ENCODE measurements around the gene KRTAP20-3. TPM values are rescaled to one million over a fixed set of nuclear protein-coding genes. Genes with fewer than 3 reads are reported as not detected.

KRTAP20-3 gene
- total RNA-seq, 2 experiments from 2014 or later = not detected

GRCh38 chr21:30638686-30639085 is 4.0 kb upstream of the KRTAP20-3 start:
- ChIA-PET CTCF (no interaction called here), POLR2A (no interaction called here)
- Mint-ChIP-seq H3K4me3 (no peak overlapping the region), H3K9me3 (peaks cover 7% of the 10 kb centered on the region), H3K27ac (no peak overlapping the region), H3K4me1 (ENCODE audit: low read depth) (no peaks in the 10 kb centered on the region), H3K36me3 (ENCODE audit: low read depth) (no peaks in the 10 kb centered on the region), H3K27me3 (no peaks in the 10 kb centered on the region)
- ATAC-seq (ENCODE audit: poor library complexity) = no peak
- TF ChIP-seq CTCF (IDR thresholded peaks at IDR 0.05) = no peak
- no peak for DNase-seq
- no peak overlapping the region for H3K27ac ChIP-seq (ENCODE audit: low read depth in 1 of 2, low read length in 2 of 2)
- peaks cover 0 to 4% of the 10 kb centered on the region in 2 experiments for H3K9me3 ChIP-seq (ENCODE audit: control insufficient read depth in 1 of 2, insufficient read depth in 1 of 2, low read length in 2 of 2)
- no peaks in the 10 kb centered on the region for H3K27me3 ChIP-seq (ENCODE audit: control insufficient read depth in 1 of 2, insufficient read depth in 2 of 2, low read length in 2 of 2)
- H3K4me1 ChIP-seq (ENCODE audit: insufficient read depth, low read length) = no peaks in the 10 kb centered on the region
- H3K36me3 ChIP-seq (ENCODE audit: insufficient read depth, low read length) = no peaks in the 10 kb centered on the region
- H3K4me3 ChIP-seq (ENCODE audit: low read length) = no peak overlapping the region
- intact Hi-C loops (cut with DNase I, micrococcal nuclease) = no loop called here

GRCh38 chr21:30646904-30647414 is 4.3 kb downstream of the KRTAP20-3 start:
- ChIA-PET POLR2A (no interaction called here), CTCF (no interaction called here)
- H3K9me3 ChIP-seq (ENCODE audit: control insufficient read depth in 1 of 2, insufficient read depth in 1 of 2, low read length in 2 of 2) = peaks cover 0 to 4% of the 10 kb centered on the region in 2 experiments
- ATAC-seq (ENCODE audit: poor library complexity) (no peak), DNase-seq (no peak)
- no peak overlapping the region for H3K4me3 ChIP-seq (ENCODE audit: low read length)
- Mint-ChIP-seq H3K4me1 (ENCODE audit: low read depth) (no peaks in the 10 kb centered on the region), H3K9me3 (peaks cover 4% of the 10 kb centered on the region), H3K4me3 (no peak overlapping the region), H3K27me3 (no peaks in the 10 kb centered on the region), H3K27ac (no peak overlapping the region), H3K36me3 (ENCODE audit: low read depth) (no peaks in the 10 kb centered on the region)
- no peak for TF ChIP-seq CTCF (IDR thresholded peaks at IDR 0.05)
- no peaks in the 10 kb centered on the region for H3K36me3 ChIP-seq (ENCODE audit: insufficient read depth, low read length)
- no peaks in the 10 kb centered on the region for H3K4me1 ChIP-seq (ENCODE audit: insufficient read depth, low read length)
- H3K27ac ChIP-seq (ENCODE audit: low read depth in 1 of 2, low read length in 2 of 2) = no peak overlapping the region
- H3K27me3 ChIP-seq (ENCODE audit: control insufficient read depth in 1 of 2, insufficient read depth in 2 of 2, low read length in 2 of 2) = no peaks in the 10 kb centered on the region
- intact Hi-C loops (cut with DNase I, micrococcal nuclease) = no loop called here

- H3K27ac Mint-ChIP-seq = no peak overlapping the region
- ATAC-seq (ENCODE audit: poor library complexity) = no peak
- no peaks in the 10 kb centered on the region for H3K4me1 ChIP-seq (ENCODE audit: insufficient read depth, low read length)
- H3K27me3 ChIP-seq (ENCODE audit: control insufficient read depth in 1 of 2, insufficient read depth in 2 of 2, low read length in 2 of 2) = no peaks in the 10 kb centered on the region
- H3K4me1 Mint-ChIP-seq (ENCODE audit: low read depth) = no peaks in the 10 kb centered on the region
- TF ChIP-seq CTCF (IDR thresholded peaks at IDR 0.05) = no peak
- H3K36me3 Mint-ChIP-seq (ENCODE audit: low read depth) = no peaks in the 10 kb centered on the region
- ChIA-PET CTCF (no interaction called here), POLR2A (no interaction called here)
- no peaks in the 10 kb centered on the region for H3K36me3 ChIP-seq (ENCODE audit: insufficient read depth, low read length)
- no peaks in the 10 kb centered on the region for H3K9me3 ChIP-seq (ENCODE audit: control insufficient read depth in 1 of 2, insufficient read depth in 1 of 2, low read length in 2 of 2)
- H3K4me3 ChIP-seq (ENCODE audit: low read length) = no peak overlapping the region
- intact Hi-C loops (cut with DNase I, micrococcal nuclease) = no loop called here
- no peak overlapping the region for H3K27ac ChIP-seq (ENCODE audit: low read depth in 1 of 2, low read length in 2 of 2)
- H3K27me3 Mint-ChIP-seq = no peaks in the 10 kb centered on the region
- H3K4me3 Mint-ChIP-seq = no peak overlapping the region
- DNase-seq = no peak
- H3K9me3 Mint-ChIP-seq = no peaks in the 10 kb centered on the region
These were observed 10.2 kb downstream of the KRTAP20-3 start for GRCh38 chr21:30652891-30653290.

All from CD4-positive, alpha-beta T cell (primary cell).